Liver (tissue), 9 donors: ENCODE data around the gene FBXW7. TPM values are rescaled to one million over a fixed set of nuclear protein-coding genes. Genes with fewer than 3 reads are reported as not detected.

Experiments used
- DNase-seq: peaks from one replicate; pipeline ENCODE4 v3.0.0-alpha.2; 2017; ENCODE audit warnings: low spot score
- H3K27ac ChIP-seq, 2 donors: one replicate each; pipeline ENCODE4 v1.7.0; 2013; ENCODE audit warnings: inconsistent platforms in 2 of 2, low read length in 2 of 2, control low read depth in 1 of 2, low read depth in 1 of 2, mild to moderate bottlenecking in 1 of 2
- H3K27me3 ChIP-seq, 4 donors: one replicate each; pipeline versions ENCODE4 v1.6.1 to v1.7.0; 2013; ENCODE audit warnings: low read length in 3 of 4, inconsistent platforms in 1 of 4, mild to moderate bottlenecking in 1 of 4, moderate library complexity in 1 of 4; ENCODE audit not compliant: control insufficient read depth in 4 of 4, insufficient read depth in 4 of 4
- H3K36me3 ChIP-seq, 4 donors: one replicate each; pipeline versions ENCODE4 v1.6.1 to v1.7.0; 2013; ENCODE audit warnings: low read length in 3 of 4, mild to moderate bottlenecking in 3 of 4, low read depth in 1 of 4, moderate library complexity in 1 of 4; ENCODE audit not compliant: control insufficient read depth in 4 of 4, insufficient read depth in 3 of 4
- H3K4me1 ChIP-seq, 4 donors: one replicate each; pipeline versions ENCODE4 v1.6.1 to v1.7.0; 2013; ENCODE audit warnings: low read length in 3 of 4, mild to moderate bottlenecking in 3 of 4, moderate library complexity in 1 of 4; ENCODE audit not compliant: control insufficient read depth in 4 of 4, insufficient read depth in 4 of 4
- H3K4me3 ChIP-seq, 3 donors: one replicate each; pipeline versions ENCODE4 v1.6.1 to v1.7.0; 2013; ENCODE audit warnings: low read length in 3 of 3, control low read depth in 1 of 3, low read depth in 1 of 3, mild to moderate bottlenecking in 1 of 3
- H3K9ac ChIP-seq, 2 donors: one replicate each; pipeline ENCODE4 v1.7.0; 2013; ENCODE audit warnings: low read length in 2 of 2, mild to moderate bottlenecking in 2 of 2, moderate library complexity in 2 of 2, control low read depth in 1 of 2, low read depth in 1 of 2
- H3K9me3 ChIP-seq, 4 donors: one replicate each; pipeline versions ENCODE4 v1.6.1 to v1.7.0; 2013; ENCODE audit warnings: low read length in 3 of 4; ENCODE audit not compliant: control insufficient read depth in 4 of 4
- ATF3 ChIP-seq: IDR thresholded peaks from 2 replicates; pipeline ENCODE4 v1.6.1; 2016; ENCODE audit warnings: antibody characterized with exemption
- EGR1 ChIP-seq, 2 donors: IDR thresholded peaks; 2 replicates each; pipeline ENCODE4 v1.6.1; 2016 to 2018; ENCODE audit warnings: antibody characterized with exemption in 2 of 2, low read depth in 2 of 2
- FOXA1 ChIP-seq: IDR thresholded peaks from 2 replicates; pipeline ENCODE4 v1.6.1; 2016; ENCODE audit warnings: antibody characterized with exemption
- FOXA2 ChIP-seq: IDR thresholded peaks from 2 replicates; pipeline ENCODE4 v1.6.1; 2016; ENCODE audit warnings: antibody characterized with exemption
- GABPA ChIP-seq, 2 donors: IDR thresholded peaks in 1 of 2; conservative IDR thresholded peaks in 1 of 2; 2 replicates each; pipeline ENCODE4 v1.6.1; 2016; ENCODE audit warnings: antibody characterized with exemption in 2 of 2, mild to moderate bottlenecking in 1 of 2, moderate library complexity in 1 of 2
- HNF4A ChIP-seq, 2 donors: conservative IDR thresholded peaks; 2 replicates each; pipeline ENCODE4 v1.6.1; 2016; ENCODE audit warnings: antibody characterized with exemption in 2 of 2, mild to moderate bottlenecking in 2 of 2
- HNF4G ChIP-seq: IDR thresholded peaks from 2 replicates; pipeline ENCODE4 v1.6.1; 2016; ENCODE audit warnings: antibody characterized with exemption
- JUND ChIP-seq, 2 donors: IDR thresholded peaks; 2 replicates each; pipeline ENCODE4 v1.6.1; 2016; ENCODE audit warnings: antibody characterized with exemption in 2 of 2
- NR2F2 ChIP-seq: IDR thresholded peaks from 2 replicates; pipeline ENCODE4 v1.6.1; 2016; ENCODE audit warnings: antibody characterized with exemption
- RAD21 ChIP-seq, 2 donors: IDR thresholded peaks; 2 replicates each; pipeline ENCODE4 v1.6.1; 2016; ENCODE audit warnings: antibody characterized with exemption in 2 of 2, mild to moderate bottlenecking in 2 of 2
- RXRA ChIP-seq, 2 donors: IDR thresholded peaks; 2 replicates each; pipeline ENCODE4 v1.6.1; 2017 to 2018; ENCODE audit warnings: antibody characterized with exemption in 2 of 2, mild to moderate bottlenecking in 1 of 2
- SP1 ChIP-seq: IDR thresholded peaks from 2 replicates; pipeline ENCODE4 v1.6.1; 2018; ENCODE audit warnings: antibody characterized with exemption, mild to moderate bottlenecking
- TAF1 ChIP-seq: conservative IDR thresholded peaks from 2 replicates; pipeline ENCODE4 v1.6.1; 2016; ENCODE audit warnings: antibody characterized with exemption, mild to moderate bottlenecking
- YY1 ChIP-seq: IDR thresholded peaks from 2 replicates; pipeline ENCODE4 v1.6.1; 2016; ENCODE audit warnings: antibody characterized with exemption, mild to moderate bottlenecking
- ZBTB33 ChIP-seq: IDR thresholded peaks from 2 replicates; pipeline ENCODE4 v1.6.1; 2016; ENCODE audit warnings: antibody characterized with exemption
- WGBS: extraction: QIAGEN DNeasy Blood & Tissue Kit; methylation state at CpG from one replicate; pipeline ENCODE4 v1.1.7; 2013; 5-methylcytosine and 5-hydroxymethylcytosine counted together
- polyA plus RNA-seq, 2 donors: library from polyadenylated mRNA; stranded (reverse) in 1 of 2; unstranded in 1 of 2; fragments of 200-250 nt in 1 of 2; fragments of >200 nt in 1 of 2; fragmentation: Nextera tagmentation in 1 of 2; extraction: Ambion mirVana in 1 of 2; gene quantifications; one replicate each; pipeline versions ENCODE4 v1.2.1 to v1.2.3, GENCODE V29; 2013 to 2015
- total RNA-seq, 2 donors: library from RNA; depleted of rRNA; stranded (reverse); fragments of >200 nt; gene quantifications; one replicate each; pipeline ENCODE4 v1.2.3, GENCODE V29; 2014
- TF ChIP-seq, protein P1 (sequence below): fragments of 150-350 bp; IDR thresholded peaks from 2 replicates; pipeline ENCODE4 v1.5.1; 2017; ENCODE audit warnings: improper control_type of control experiment, low read depth, low read length; ENCODE audit not compliant: missing input control
- TF ChIP-seq, protein P2 (sequence below): IDR thresholded peaks from 2 replicates; pipeline ENCODE4 v1.6.1; 2016; ENCODE audit warnings: antibody characterized with exemption, mild to moderate bottlenecking
- TF ChIP-seq, protein P3 (sequence below): IDR thresholded peaks from 2 replicates; pipeline ENCODE4 v1.6.1; 2016; ENCODE audit warnings: antibody characterized with exemption
- donor health status: healthy.
- donor health status: healthy.
- donor health status: healthy.
- donor health status: healthy.
- donor health status: healthy.

FBXW7 gene
- total and polyA plus RNA-seq, 4 donors = 4.0 to 56.9 (median 16.1) TPM

GRCh38 chr4:152431784-152432183 is 104.1 kb downstream of the FBXW7 start:
- H3K9me3 ChIP-seq = no peaks in the 10 kb centered on the region
- no peaks in the 10 kb centered on the region for H3K4me1 ChIP-seq
- WGBS = 98% methylated on average over 2 of the region's 2 CpGs
- no peak for DNase-seq
- H3K36me3 ChIP-seq = no peaks in the 10 kb centered on the region
- TF ChIP-seq ZBTB33 = no peak
- TF ChIP-seq, protein P1, sequence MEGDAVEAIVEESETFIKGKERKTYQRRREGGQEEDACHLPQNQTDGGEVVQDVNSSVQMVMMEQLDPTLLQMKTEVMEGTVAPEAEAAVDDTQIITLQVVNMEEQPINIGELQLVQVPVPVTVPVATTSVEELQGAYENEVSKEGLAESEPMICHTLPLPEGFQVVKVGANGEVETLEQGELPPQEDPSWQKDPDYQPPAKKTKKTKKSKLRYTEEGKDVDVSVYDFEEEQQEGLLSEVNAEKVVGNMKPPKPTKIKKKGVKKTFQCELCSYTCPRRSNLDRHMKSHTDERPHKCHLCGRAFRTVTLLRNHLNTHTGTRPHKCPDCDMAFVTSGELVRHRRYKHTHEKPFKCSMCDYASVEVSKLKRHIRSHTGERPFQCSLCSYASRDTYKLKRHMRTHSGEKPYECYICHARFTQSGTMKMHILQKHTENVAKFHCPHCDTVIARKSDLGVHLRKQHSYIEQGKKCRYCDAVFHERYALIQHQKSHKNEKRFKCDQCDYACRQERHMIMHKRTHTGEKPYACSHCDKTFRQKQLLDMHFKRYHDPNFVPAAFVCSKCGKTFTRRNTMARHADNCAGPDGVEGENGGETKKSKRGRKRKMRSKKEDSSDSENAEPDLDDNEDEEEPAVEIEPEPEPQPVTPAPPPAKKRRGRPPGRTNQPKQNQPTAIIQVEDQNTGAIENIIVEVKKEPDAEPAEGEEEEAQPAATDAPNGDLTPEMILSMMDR = no peak
- no peak for TF ChIP-seq HNF4G
- no peak for TF ChIP-seq RXRA (IDR thresholded peaks at IDR 0.05)
- TF ChIP-seq GABPA (IDR thresholded peaks at IDR 0.05 in 1 of 2, conservative IDR thresholded peaks at IDR 0.05 in 1 of 2) = no peak
- TF ChIP-seq JUND (IDR thresholded peaks at IDR 0.05) = no peak
- TF ChIP-seq TAF1 = no peak
- TF ChIP-seq SP1 = no peak
- TF ChIP-seq, protein P2, sequence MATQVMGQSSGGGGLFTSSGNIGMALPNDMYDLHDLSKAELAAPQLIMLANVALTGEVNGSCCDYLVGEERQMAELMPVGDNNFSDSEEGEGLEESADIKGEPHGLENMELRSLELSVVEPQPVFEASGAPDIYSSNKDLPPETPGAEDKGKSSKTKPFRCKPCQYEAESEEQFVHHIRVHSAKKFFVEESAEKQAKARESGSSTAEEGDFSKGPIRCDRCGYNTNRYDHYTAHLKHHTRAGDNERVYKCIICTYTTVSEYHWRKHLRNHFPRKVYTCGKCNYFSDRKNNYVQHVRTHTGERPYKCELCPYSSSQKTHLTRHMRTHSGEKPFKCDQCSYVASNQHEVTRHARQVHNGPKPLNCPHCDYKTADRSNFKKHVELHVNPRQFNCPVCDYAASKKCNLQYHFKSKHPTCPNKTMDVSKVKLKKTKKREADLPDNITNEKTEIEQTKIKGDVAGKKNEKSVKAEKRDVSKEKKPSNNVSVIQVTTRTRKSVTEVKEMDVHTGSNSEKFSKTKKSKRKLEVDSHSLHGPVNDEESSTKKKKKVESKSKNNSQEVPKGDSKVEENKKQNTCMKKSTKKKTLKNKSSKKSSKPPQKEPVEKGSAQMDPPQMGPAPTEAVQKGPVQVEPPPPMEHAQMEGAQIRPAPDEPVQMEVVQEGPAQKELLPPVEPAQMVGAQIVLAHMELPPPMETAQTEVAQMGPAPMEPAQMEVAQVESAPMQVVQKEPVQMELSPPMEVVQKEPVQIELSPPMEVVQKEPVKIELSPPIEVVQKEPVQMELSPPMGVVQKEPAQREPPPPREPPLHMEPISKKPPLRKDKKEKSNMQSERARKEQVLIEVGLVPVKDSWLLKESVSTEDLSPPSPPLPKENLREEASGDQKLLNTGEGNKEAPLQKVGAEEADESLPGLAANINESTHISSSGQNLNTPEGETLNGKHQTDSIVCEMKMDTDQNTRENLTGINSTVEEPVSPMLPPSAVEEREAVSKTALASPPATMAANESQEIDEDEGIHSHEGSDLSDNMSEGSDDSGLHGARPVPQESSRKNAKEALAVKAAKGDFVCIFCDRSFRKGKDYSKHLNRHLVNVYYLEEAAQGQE = no peak
- no peak for TF ChIP-seq HNF4A (conservative IDR thresholded peaks at IDR 0.05)
- TF ChIP-seq FOXA2 = no peak
- TF ChIP-seq ATF3 = no peak
- TF ChIP-seq NR2F2 = no peak
- no peak for TF ChIP-seq FOXA1
- TF ChIP-seq, protein P3, sequence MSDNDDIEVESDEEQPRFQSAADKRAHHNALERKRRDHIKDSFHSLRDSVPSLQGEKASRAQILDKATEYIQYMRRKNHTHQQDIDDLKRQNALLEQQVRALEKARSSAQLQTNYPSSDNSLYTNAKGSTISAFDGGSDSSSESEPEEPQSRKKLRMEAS = no peak
- TF ChIP-seq YY1 = no peak
- no peak for TF ChIP-seq RAD21 (IDR thresholded peaks at IDR 0.05)
- TF ChIP-seq EGR1 (IDR thresholded peaks at IDR 0.05; ENCODE audit: low read depth in 2 of 2) = no peak
- H3K27ac ChIP-seq = no peak overlapping the region
- H3K9ac ChIP-seq = no peak overlapping the region
- no peaks in the 10 kb centered on the region for H3K27me3 ChIP-seq
- H3K4me3 ChIP-seq = no peak overlapping the region
